SK-N-SH (cell line): Measurements from ENCODE around the gene EBNA1BP2. TPM values are rescaled to one million over a fixed set of nuclear protein-coding genes. Genes with fewer than 3 reads are reported as not detected.
"Not testable (repeated sequence)": the region's sequence is repeated elsewhere in the genome, so short reads cannot be mapped to it uniquely, and the experiment has no call there.

Experiments used
- CTCF ChIA-PET: fragments of 300-600, 350-600 bp; formaldehyde crosslinking; extraction: SDS; loops from one replicate; lab custom pipeline; 2021; lab: Yijun Ruan, JAX
- POLR2A ChIA-PET: fragments of 350-600 bp; sonication (Branson Sonifier 250); formaldehyde crosslinking; extraction: SDS; loops from one replicate; lab custom pipeline; 2020; ENCODE audit warnings: antibody characterized with exemption, inconsistent platforms; lab: Yijun Ruan, JAX
- DNase-seq: peaks from one replicate; pipeline ENCODE4 v3.0.0; 2012
- H2AFZ ChIP-seq: fragments of 200-600 bp; sonication (generic); 2 replicates; pipeline ENCODE4 v1.8.1; 2016; ENCODE audit warnings: antibody characterized with exemption, mild to moderate bottlenecking, low read depth
- H3F3A ChIP-seq: fragments of 200-600 bp; sonication (generic); replicated peaks from 2 replicates; pipeline ENCODE3; 2016; ENCODE audit warnings: antibody characterized with exemption, mild to moderate bottlenecking; ENCODE audit not compliant: insufficient read depth
- H3K27ac ChIP-seq, 2 experiments: fragments of 200-500 bp in 1 of 2; fragments of 200-600 bp in 1 of 2; sonication (Bioruptor generic) in 1 of 2; sonication (generic), shearing (Covaris generic) in 1 of 2; 2 replicates each; pipeline versions ENCODE4 v1.5.1 to v1.6.1; 2014 to 2016; ENCODE audit warnings: low read depth in 2 of 2, inconsistent platforms in 1 of 2, low read length in 1 of 2, mild to moderate bottlenecking in 1 of 2, mixed read lengths in 1 of 2
- H3K27me3 ChIP-seq: fragments of 200-600 bp; sonication (generic), shearing (Covaris generic); 2 replicates; pipeline ENCODE4 v1.6.1; 2016; ENCODE audit warnings: mixed run types; ENCODE audit not compliant: insufficient read depth
- H3K36me3 ChIP-seq, 2 experiments: fragments of 200-500 bp in 1 of 2; fragments of 200-600 bp in 1 of 2; sonication (Bioruptor generic) in 1 of 2; sonication (generic) in 1 of 2; replicated peaks in 1 of 2; 2 replicates each; pipeline versions ENCODE3 to v1.5.1; 2014 to 2016; ENCODE audit warnings: low read length in 1 of 2, mild to moderate bottlenecking in 1 of 2; ENCODE audit not compliant: insufficient read depth in 2 of 2, control insufficient read depth in 1 of 2
- H3K4me1 ChIP-seq, 2 experiments: fragments of 200-500 bp in 1 of 2; fragments of 200-600 bp in 1 of 2; sonication (Bioruptor generic) in 1 of 2; sonication (generic), shearing (Covaris generic) in 1 of 2; 2 replicates each; pipeline versions ENCODE4 v1.5.1 to v1.6.1; 2014 to 2016; ENCODE audit warnings: low read depth in 1 of 2, low read length in 1 of 2, mixed run types in 1 of 2; ENCODE audit not compliant: insufficient read depth in 2 of 2, control insufficient read depth in 1 of 2
- H3K4me2 ChIP-seq: fragments of 200-600 bp; sonication (generic), shearing (Covaris generic); 2 replicates; pipeline ENCODE4 v1.6.1; 2017; ENCODE audit warnings: mixed run types
- H3K4me3 ChIP-seq, 2 experiments: fragments of 200-500 bp in 1 of 2; fragments of 200-600 bp in 1 of 2; sonication (Bioruptor generic) in 1 of 2; sonication (generic), shearing (Covaris generic) in 1 of 2; 2 replicates each; pipeline versions ENCODE4 v1.5.1 to v1.8.1; 2014 to 2016; ENCODE audit warnings: low read depth in 2 of 2, inconsistent platforms in 1 of 2, low read length in 1 of 2, mild to moderate bottlenecking in 1 of 2, mixed read lengths in 1 of 2, moderate library complexity in 1 of 2
- H3K79me2 ChIP-seq: fragments of 200-600 bp; sonication (generic); 2 replicates; pipeline ENCODE4 v1.8.1; 2017; ENCODE audit warnings: mild to moderate bottlenecking; ENCODE audit not compliant: insufficient read depth
- H3K9ac ChIP-seq: fragments of 200-600 bp; sonication (generic); 2 replicates; pipeline ENCODE4 v1.6.1; 2017; ENCODE audit warnings: mixed run types
- H3K9me2 ChIP-seq: fragments of 200-600 bp; sonication (generic); 2 replicates; pipeline ENCODE4 v1.6.1; 2017; ENCODE audit warnings: mixed run types
- H3K9me3 ChIP-seq: fragments of 200-600 bp; sonication (generic); 2 replicates; pipeline ENCODE4 v1.6.1; 2017; ENCODE audit warnings: mixed run types, mild to moderate bottlenecking, moderate library complexity
- H4K20me1 ChIP-seq: fragments of 200-600 bp; sonication (generic); 2 replicates; pipeline ENCODE4 v1.6.1; 2017; ENCODE audit warnings: mild to moderate bottlenecking, mixed run types; ENCODE audit not compliant: insufficient read depth
- ELF1 ChIP-seq: IDR thresholded peaks from 2 replicates; pipeline ENCODE4 v1.4.0; 2012
- EZH2phosphoT487 ChIP-seq: fragments of 200-600 bp; sonication (generic); IDR thresholded peaks from 2 replicates; pipeline ENCODE4 v1.6.1; 2017; ENCODE audit warnings: low read depth, mixed run types, mild to moderate bottlenecking, antibody characterized with exemption, moderate library complexity, borderline replicate concordance
- FOSL2 ChIP-seq: IDR thresholded peaks from 2 replicates; pipeline ENCODE4 v1.4.0; 2012; ENCODE audit warnings: low read depth, mild to moderate bottlenecking, moderate library complexity, borderline replicate concordance
- JUND ChIP-seq: IDR thresholded peaks from 2 replicates; pipeline ENCODE4 v1.4.0; 2012
- RFX5 ChIP-seq: IDR thresholded peaks from 2 replicates; pipeline ENCODE4 v1.6.1; 2012; ENCODE audit warnings: mild to moderate bottlenecking, improper control_type of control experiment, low read length
- SIN3A ChIP-seq: IDR thresholded peaks from 2 replicates; pipeline ENCODE4 v1.6.1; 2012; ENCODE audit warnings: low read depth, mild to moderate bottlenecking, low read length, moderate library complexity, borderline replicate concordance
- TCF12 ChIP-seq: IDR thresholded peaks from 2 replicates; pipeline ENCODE4 v1.4.0; 2012
- WGBS: methylation state at CpG from one replicate; pipeline ENCODE4 v1.1.6; 2017; ENCODE audit warnings: low lambda C conversion rate; 5-methylcytosine and 5-hydroxymethylcytosine counted together
- polyA plus RNA-seq, 3 experiments: library from polyadenylated mRNA; depleted of rRNA; stranded (reverse); fragments of >200 nt; gene quantifications; 2 replicates each; pipeline ENCODE4 v1.2.3, GENCODE V29; 2012
- TF ChIP-seq, protein P1 (sequence below): fragments of 200-600 bp; sonication (generic); IDR thresholded peaks from 2 replicates; pipeline ENCODE4 v1.6.1; 2017; ENCODE audit warnings: antibody characterized with exemption, mild to moderate bottlenecking, moderate library complexity
- TF ChIP-seq, protein P2 (sequence below): IDR thresholded peaks from 2 replicates; pipeline ENCODE4 v1.4.0; 2012; ENCODE audit warnings: low read depth, borderline replicate concordance

Gene EBNA1BP2
- polyA plus RNA-seq, 1 of the 3 experiments (the other 2 are of a cell fraction) = 146 TPM

DNA sequence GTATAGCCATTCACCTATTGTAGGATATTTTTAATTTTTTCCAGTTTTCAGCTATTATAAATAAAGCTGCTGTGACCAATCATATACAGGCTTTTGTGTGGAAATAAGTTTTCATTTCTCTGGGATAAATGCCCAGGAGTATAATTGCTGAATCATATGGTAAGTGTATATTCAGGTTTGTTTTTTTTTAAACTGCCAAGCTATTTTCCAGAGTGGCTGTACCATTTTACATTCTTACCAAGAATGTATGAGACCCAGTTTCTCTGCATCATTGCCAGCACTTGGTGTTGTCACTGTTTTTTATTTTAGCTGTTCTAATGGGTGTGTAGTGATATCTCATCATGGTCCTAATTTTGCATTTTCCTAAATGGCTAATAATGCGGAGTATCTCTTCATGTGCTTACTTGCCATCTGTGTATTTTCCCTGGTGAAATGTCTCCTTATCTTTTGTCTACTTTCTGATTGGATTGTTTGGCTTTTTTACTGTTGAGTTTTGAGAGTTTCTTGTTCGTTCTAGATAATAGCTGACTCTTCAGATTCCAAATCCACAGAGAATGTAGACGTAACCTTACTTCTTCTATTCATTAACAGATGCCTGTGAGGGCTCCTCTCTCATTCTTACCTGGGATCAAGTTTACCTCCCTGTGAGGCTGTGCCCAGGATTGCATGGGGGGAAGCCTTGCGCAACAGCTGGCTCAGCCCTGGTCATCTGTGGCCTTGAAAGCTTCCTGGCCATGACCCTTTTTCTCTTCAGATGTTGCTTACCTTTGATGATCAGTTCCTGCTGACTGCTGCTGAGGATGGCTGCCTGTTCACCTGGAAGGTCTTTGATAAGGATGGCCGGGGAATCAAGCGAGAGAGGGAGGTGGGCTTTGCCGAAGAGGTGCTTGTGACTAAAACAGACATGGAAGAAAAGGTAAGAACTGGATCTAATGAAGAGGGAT lies 42.7 kb upstream of the EBNA1BP2 start (continued):
- TF ChIP-seq, protein P1, sequence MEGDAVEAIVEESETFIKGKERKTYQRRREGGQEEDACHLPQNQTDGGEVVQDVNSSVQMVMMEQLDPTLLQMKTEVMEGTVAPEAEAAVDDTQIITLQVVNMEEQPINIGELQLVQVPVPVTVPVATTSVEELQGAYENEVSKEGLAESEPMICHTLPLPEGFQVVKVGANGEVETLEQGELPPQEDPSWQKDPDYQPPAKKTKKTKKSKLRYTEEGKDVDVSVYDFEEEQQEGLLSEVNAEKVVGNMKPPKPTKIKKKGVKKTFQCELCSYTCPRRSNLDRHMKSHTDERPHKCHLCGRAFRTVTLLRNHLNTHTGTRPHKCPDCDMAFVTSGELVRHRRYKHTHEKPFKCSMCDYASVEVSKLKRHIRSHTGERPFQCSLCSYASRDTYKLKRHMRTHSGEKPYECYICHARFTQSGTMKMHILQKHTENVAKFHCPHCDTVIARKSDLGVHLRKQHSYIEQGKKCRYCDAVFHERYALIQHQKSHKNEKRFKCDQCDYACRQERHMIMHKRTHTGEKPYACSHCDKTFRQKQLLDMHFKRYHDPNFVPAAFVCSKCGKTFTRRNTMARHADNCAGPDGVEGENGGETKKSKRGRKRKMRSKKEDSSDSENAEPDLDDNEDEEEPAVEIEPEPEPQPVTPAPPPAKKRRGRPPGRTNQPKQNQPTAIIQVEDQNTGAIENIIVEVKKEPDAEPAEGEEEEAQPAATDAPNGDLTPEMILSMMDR = no peak
- TF ChIP-seq SIN3A = no peak
- no peak for TF ChIP-seq EZH2phosphoT487
- no peak for TF ChIP-seq FOSL2
- TF ChIP-seq ELF1 = no peak
- TF ChIP-seq TCF12 = no peak
- TF ChIP-seq JUND = no peak
- TF ChIP-seq, protein P2, sequence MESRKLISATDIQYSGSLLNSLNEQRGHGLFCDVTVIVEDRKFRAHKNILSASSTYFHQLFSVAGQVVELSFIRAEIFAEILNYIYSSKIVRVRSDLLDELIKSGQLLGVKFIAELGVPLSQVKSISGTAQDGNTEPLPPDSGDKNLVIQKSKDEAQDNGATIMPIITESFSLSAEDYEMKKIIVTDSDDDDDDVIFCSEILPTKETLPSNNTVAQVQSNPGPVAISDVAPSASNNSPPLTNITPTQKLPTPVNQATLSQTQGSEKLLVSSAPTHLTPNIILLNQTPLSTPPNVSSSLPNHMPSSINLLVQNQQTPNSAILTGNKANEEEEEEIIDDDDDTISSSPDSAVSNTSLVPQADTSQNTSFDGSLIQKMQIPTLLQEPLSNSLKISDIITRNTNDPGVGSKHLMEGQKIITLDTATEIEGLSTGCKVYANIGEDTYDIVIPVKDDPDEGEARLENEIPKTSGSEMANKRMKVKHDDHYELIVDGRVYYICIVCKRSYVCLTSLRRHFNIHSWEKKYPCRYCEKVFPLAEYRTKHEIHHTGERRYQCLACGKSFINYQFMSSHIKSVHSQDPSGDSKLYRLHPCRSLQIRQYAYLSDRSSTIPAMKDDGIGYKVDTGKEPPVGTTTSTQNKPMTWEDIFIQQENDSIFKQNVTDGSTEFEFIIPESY = no peak
- no peak for TF ChIP-seq RFX5

DNA sequence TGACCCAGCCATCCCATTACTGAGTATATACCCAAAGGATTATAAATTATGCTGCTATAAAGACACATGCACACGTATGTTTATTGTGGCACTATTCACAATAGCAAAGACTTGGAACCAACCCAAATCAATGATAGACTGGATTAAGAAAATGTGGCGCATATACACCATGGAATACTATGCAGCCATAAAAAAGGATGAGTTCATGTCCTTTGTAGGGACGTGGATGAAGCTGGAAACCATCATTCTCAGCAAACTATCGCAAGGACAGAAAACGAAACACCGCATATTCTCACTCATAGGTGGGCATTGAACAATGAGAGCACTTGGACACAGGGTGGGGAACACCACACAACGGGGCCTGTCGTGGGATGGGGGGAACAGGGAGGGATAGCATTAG lies 36.2 kb upstream of the EBNA1BP2 start:
- H3K4me3 ChIP-seq, H3K79me2 ChIP-seq, H3K36me3 ChIP-seq, H3K9me2 ChIP-seq, DNase-seq, H4K20me1 ChIP-seq, H2AFZ ChIP-seq, H3K9ac ChIP-seq, H3K9me3 ChIP-seq, POLR2A ChIA-PET, H3K4me2 ChIP-seq, H3K27me3 ChIP-seq: not testable (repeated sequence)
- 75% methylated on average over 8 of the region's 8 CpGs for WGBS
- peaks cover 25% of the 10 kb centered on the region for H3F3A ChIP-seq
- H3K27ac ChIP-seq = peak overlapping the region in 1 of 2 experiments; percentile 95; a peak in 2 of 4 replicates
- CTCF ChIA-PET = interaction anchor here (1.1 kb wide), 1 partner anchor 19 kb away, joined by 4 read pairs; no protein-coding TSS in a partner anchor
- peaks cover 0 to 23% of the 10 kb centered on the region in 2 experiments; a peak in 2 of 4 replicates for H3K4me1 ChIP-seq
